ENCODE data around the gene PTPRD.

Gene PTPRD

GRCh38 chr9:8589476-8589875, 2023.3 kb downstream of the PTPRD start:
- Histone ChIP-seq H3K4me3 (ENCODE audit: insufficient read depth, low read depth, low read length) (no peak overlapping the region), H3K36me3 (ENCODE audit: control insufficient read depth, insufficient read depth, low read length) (no peaks in the 10 kb centered on the region), H3K27me3 (ENCODE audit: control insufficient read depth, insufficient read depth, low read length, poor library complexity, severe bottlenecking) (no peaks in the 10 kb centered on the region), H3K27ac (ENCODE audit: insufficient read depth, low read depth, low read length, poor library complexity, severe bottlenecking) (no peak overlapping the region), H3K9me3 (ENCODE audit: control insufficient read depth, low read length) (no peaks in the 10 kb centered on the region), H3K4me1 (ENCODE audit: control insufficient read depth, insufficient read depth, low read length) (no peaks in the 10 kb centered on the region)
- WGBS, 2 experiments: 94 to 97% methylated on average over 4 of the region's 4 CpGs

DNA sequence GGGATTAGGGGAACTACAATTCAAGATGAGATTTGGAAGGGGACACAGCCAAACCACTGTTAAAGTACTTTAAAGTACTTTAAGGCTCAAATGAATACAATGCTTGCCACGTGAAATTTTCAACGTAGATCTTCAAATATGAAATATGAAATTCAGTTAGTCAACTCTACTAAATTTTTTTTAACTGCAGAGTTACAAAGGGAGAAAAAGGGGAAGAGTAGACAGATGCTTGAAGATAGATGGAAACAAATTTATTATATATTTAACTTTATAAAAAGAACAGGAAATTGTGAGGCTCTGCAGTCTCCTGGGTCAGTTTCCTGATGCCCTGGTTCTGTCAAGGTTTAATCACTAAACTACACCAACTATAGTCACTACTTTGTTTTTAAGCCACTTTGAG, 2027.8 kb downstream of the PTPRD start:
- no peaks in the 10 kb centered on the region for H3K4me1 ChIP-seq (ENCODE audit: control insufficient read depth, insufficient read depth, low read length)
- H3K4me3 ChIP-seq (ENCODE audit: insufficient read depth, low read depth, low read length): no peak overlapping the region
- no peak overlapping the region for H3K27ac ChIP-seq (ENCODE audit: insufficient read depth, low read depth, low read length, poor library complexity, severe bottlenecking)
- 92 to 95% methylated on average over 2 of the region's 2 CpGs for WGBS, 2 experiments
- H3K36me3 ChIP-seq (ENCODE audit: control insufficient read depth, insufficient read depth, low read length): no peaks in the 10 kb centered on the region
- H3K9me3 ChIP-seq (ENCODE audit: control insufficient read depth, low read length): no peaks in the 10 kb centered on the region
- no peaks in the 10 kb centered on the region for H3K27me3 ChIP-seq (ENCODE audit: control insufficient read depth, insufficient read depth, low read length, poor library complexity, severe bottlenecking)

DNA sequence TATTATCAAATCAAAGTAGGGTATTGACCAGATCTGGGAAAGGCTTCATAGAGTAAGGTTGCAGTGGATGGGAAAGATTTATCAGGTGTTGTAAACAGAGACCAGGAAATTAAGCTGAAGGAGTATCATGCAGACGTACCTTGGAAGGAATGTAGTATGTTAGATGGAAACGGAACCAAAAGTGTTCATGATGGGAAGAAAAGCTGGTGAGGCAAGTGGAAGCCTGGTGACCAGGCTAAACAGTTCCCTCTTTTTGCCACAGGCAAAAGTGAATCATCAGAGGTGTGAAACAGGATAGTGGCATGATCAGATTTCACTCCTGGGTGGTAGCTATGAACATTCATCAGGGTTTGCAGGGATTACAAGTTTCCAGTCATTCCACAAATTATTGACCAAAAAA, 2033.1 kb downstream of the PTPRD start:
- Histone ChIP-seq H3K9me3 (ENCODE audit: control insufficient read depth, low read length) (no peaks in the 10 kb centered on the region), H3K27ac (ENCODE audit: insufficient read depth, low read depth, low read length, poor library complexity, severe bottlenecking) (no peak overlapping the region), H3K27me3 (ENCODE audit: control insufficient read depth, insufficient read depth, low read length, poor library complexity, severe bottlenecking) (no peaks in the 10 kb centered on the region), H3K4me1 (ENCODE audit: control insufficient read depth, insufficient read depth, low read length) (no peaks in the 10 kb centered on the region), H3K36me3 (ENCODE audit: control insufficient read depth, insufficient read depth, low read length) (no peaks in the 10 kb centered on the region), H3K4me3 (ENCODE audit: insufficient read depth, low read depth, low read length) (no peak overlapping the region)
- 90 to 93% methylated on average over 2 of the region's 2 CpGs for WGBS, 2 experiments

DNA sequence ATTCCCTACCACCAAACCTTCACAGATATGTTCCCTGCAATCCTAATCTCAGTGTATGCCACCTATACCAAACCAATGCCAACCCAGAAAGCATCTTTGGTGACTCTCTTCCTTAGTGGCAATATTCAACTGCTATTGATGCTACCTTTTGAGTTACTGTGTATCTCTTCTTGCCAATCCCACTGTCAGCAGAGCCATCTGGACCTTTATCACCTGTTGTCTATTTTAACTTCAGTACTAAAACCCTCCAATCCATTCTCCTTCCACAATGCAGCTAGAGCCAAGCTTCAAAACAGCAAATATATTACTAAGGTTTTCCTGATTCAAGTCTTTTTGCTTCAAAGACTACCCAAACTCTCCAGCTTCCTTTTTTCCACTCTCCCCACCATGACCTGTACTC, 2036.1 kb downstream of the PTPRD start:
- Histone ChIP-seq H3K4me1 (ENCODE audit: control insufficient read depth, insufficient read depth, low read length) (no peaks in the 10 kb centered on the region), H3K27ac (ENCODE audit: insufficient read depth, low read depth, low read length, poor library complexity, severe bottlenecking) (no peak overlapping the region)

GRCh38 chr9:8574846-8575245, 2038.0 kb downstream of the PTPRD start:
- H3K9me3 ChIP-seq (ENCODE audit: control insufficient read depth, low read length): no peaks in the 10 kb centered on the region
- H3K27ac ChIP-seq (ENCODE audit: insufficient read depth, low read depth, low read length, poor library complexity, severe bottlenecking): no peak overlapping the region
- 97 to 100% methylated on average over 4 of the region's 4 CpGs for WGBS, 2 experiments
- H3K36me3 ChIP-seq (ENCODE audit: control insufficient read depth, insufficient read depth, low read length): no peaks in the 10 kb centered on the region
- H3K27me3 ChIP-seq (ENCODE audit: control insufficient read depth, insufficient read depth, low read length, poor library complexity, severe bottlenecking): no peaks in the 10 kb centered on the region
- H3K4me3 ChIP-seq (ENCODE audit: insufficient read depth, low read depth, low read length): no peak overlapping the region
- no peaks in the 10 kb centered on the region for H3K4me1 ChIP-seq (ENCODE audit: control insufficient read depth, insufficient read depth, low read length)

More for the DNA sequence above, 2036.1 kb downstream of the PTPRD start:
- H3K4me3 ChIP-seq (ENCODE audit: insufficient read depth, low read depth, low read length): no peak overlapping the region
- no peaks in the 10 kb centered on the region for H3K36me3 ChIP-seq (ENCODE audit: control insufficient read depth, insufficient read depth, low read length)
- no peaks in the 10 kb centered on the region for H3K9me3 ChIP-seq (ENCODE audit: control insufficient read depth, low read length)
- no peaks in the 10 kb centered on the region for H3K27me3 ChIP-seq (ENCODE audit: control insufficient read depth, insufficient read depth, low read length, poor library complexity, severe bottlenecking)

DNA sequence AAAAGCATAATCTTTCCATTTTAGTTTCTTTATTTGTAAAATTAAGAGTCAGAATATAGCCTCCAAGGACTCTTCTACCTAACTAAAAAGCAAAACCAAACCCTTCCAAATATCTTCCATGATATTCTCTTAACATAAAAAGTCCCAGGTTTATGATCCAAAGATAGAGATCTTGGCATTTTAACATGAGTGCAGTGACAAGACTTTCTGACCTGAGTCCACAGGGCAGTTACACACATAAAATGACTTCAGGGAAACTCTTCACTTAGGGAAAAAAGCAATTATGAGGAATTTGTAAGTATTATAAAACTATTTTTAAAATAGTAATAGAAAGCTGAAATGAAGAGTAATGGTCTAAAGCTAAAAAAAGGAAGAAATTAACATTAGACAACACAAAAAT, 2040.6 kb downstream of the PTPRD start:
- Histone ChIP-seq H3K9me3 (ENCODE audit: control insufficient read depth, low read length) (no peaks in the 10 kb centered on the region), H3K36me3 (ENCODE audit: control insufficient read depth, insufficient read depth, low read length) (no peaks in the 10 kb centered on the region), H3K27me3 (ENCODE audit: control insufficient read depth, insufficient read depth, low read length, poor library complexity, severe bottlenecking) (no peaks in the 10 kb centered on the region), H3K4me1 (ENCODE audit: control insufficient read depth, insufficient read depth, low read length) (no peaks in the 10 kb centered on the region), H3K27ac (ENCODE audit: insufficient read depth, low read depth, low read length, poor library complexity, severe bottlenecking) (no peak overlapping the region), H3K4me3 (ENCODE audit: insufficient read depth, low read depth, low read length) (no peak overlapping the region)

- no peak overlapping the region for H3K4me3 ChIP-seq (ENCODE audit: insufficient read depth, low read depth, low read length)
- no peak overlapping the region for H3K27ac ChIP-seq (ENCODE audit: insufficient read depth, low read depth, low read length, poor library complexity, severe bottlenecking)
- no peaks in the 10 kb centered on the region for H3K9me3 ChIP-seq (ENCODE audit: control insufficient read depth, low read length)
- H3K27me3 ChIP-seq (ENCODE audit: control insufficient read depth, insufficient read depth, low read length, poor library complexity, severe bottlenecking): no peaks in the 10 kb centered on the region
- no peaks in the 10 kb centered on the region for H3K4me1 ChIP-seq (ENCODE audit: control insufficient read depth, insufficient read depth, low read length)
- 92 to 97% methylated on average over 2 of the region's 2 CpGs for WGBS, 2 experiments
- no peaks in the 10 kb centered on the region for H3K36me3 ChIP-seq (ENCODE audit: control insufficient read depth, insufficient read depth, low read length)
Measured at GRCh38 chr9:8571643-8572042, 2041.2 kb downstream of the PTPRD start.

GRCh38 chr9:8570776-8571175, 2042.0 kb downstream of the PTPRD start:
- H3K9me3 ChIP-seq (ENCODE audit: control insufficient read depth, low read length): no peaks in the 10 kb centered on the region
- H3K36me3 ChIP-seq (ENCODE audit: control insufficient read depth, insufficient read depth, low read length): no peaks in the 10 kb centered on the region
- no peak overlapping the region for H3K27ac ChIP-seq (ENCODE audit: insufficient read depth, low read depth, low read length, poor library complexity, severe bottlenecking)
- 94 to 96% methylated on average over 3 of the region's 3 CpGs for WGBS, 2 experiments
- H3K4me3 ChIP-seq (ENCODE audit: insufficient read depth, low read depth, low read length): no peak overlapping the region
- H3K4me1 ChIP-seq (ENCODE audit: control insufficient read depth, insufficient read depth, low read length): no peaks in the 10 kb centered on the region
- no peaks in the 10 kb centered on the region for H3K27me3 ChIP-seq (ENCODE audit: control insufficient read depth, insufficient read depth, low read length, poor library complexity, severe bottlenecking)

DNA sequence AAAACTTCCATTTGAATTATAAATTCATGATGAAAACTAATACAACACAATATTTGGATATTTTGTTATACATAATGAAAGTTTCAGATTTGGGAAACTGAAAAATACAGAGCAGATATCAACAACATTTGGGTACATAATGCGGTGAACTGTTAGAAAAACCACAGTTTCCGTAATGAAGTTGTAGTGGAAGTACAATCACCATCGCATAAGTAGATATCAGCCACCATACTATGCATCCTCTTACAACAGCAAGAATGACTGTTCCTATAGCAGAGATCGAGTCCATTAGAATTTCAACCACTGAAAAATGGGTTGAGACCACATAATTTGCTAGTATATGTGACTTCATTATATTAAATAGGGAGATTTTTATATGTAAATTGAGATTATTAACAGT, 2043.0 kb downstream of the PTPRD start:
- WGBS, 2 experiments: 98 to 100% methylated on average over 3 of the region's 4 CpGs
- H3K27me3 ChIP-seq (ENCODE audit: control insufficient read depth, insufficient read depth, low read length, poor library complexity, severe bottlenecking): no peaks in the 10 kb centered on the region
- H3K4me3 ChIP-seq (ENCODE audit: insufficient read depth, low read depth, low read length): no peak overlapping the region
- no peaks in the 10 kb centered on the region for H3K4me1 ChIP-seq (ENCODE audit: control insufficient read depth, insufficient read depth, low read length)
- no peaks in the 10 kb centered on the region for H3K36me3 ChIP-seq (ENCODE audit: control insufficient read depth, insufficient read depth, low read length)
- H3K9me3 ChIP-seq (ENCODE audit: control insufficient read depth, low read length): no peaks in the 10 kb centered on the region
- no peak overlapping the region for H3K27ac ChIP-seq (ENCODE audit: insufficient read depth, low read depth, low read length, poor library complexity, severe bottlenecking)

GRCh38 chr9:8567963-8568579, 2044.7 kb downstream of the PTPRD start:
- WGBS, 2 experiments: 100% methylated on average over 2 of the region's 2 CpGs; no CpG with 5 or more reads in 1 of the 2 experiments
- H3K9me3 ChIP-seq (ENCODE audit: control insufficient read depth, low read length): no peaks in the 10 kb centered on the region
- no peak overlapping the region for H3K27ac ChIP-seq (ENCODE audit: insufficient read depth, low read depth, low read length, poor library complexity, severe bottlenecking)
- no peak overlapping the region for H3K4me3 ChIP-seq (ENCODE audit: insufficient read depth, low read depth, low read length)
- H3K36me3 ChIP-seq (ENCODE audit: control insufficient read depth, insufficient read depth, low read length): no peaks in the 10 kb centered on the region
- H3K27me3 ChIP-seq (ENCODE audit: control insufficient read depth, insufficient read depth, low read length, poor library complexity, severe bottlenecking): no peaks in the 10 kb centered on the region
- H3K4me1 ChIP-seq (ENCODE audit: control insufficient read depth, insufficient read depth, low read length): no peaks in the 10 kb centered on the region

DNA sequence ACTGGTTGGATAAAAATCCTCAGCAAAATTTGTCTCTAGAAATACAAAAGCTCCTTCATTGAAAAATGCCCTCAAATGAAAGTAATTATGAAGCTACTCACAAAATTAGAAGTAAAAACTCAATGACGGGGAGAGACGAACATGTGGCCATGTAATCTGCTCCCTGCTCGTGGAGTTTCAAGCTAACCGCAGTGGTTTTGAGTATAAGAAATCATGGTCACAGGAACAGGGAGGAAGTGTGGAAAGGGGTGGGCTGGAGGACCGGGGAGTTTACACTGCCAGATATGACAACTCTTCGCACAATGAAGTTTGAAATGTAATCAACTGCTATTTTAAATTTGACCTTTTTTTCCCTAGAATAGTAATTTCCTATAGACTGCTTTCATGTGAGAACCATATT, 2047.8 kb downstream of the PTPRD start:
- Histone ChIP-seq H3K4me3 (ENCODE audit: insufficient read depth, low read depth, low read length) (no peak overlapping the region), H3K27me3 (ENCODE audit: control insufficient read depth, insufficient read depth, low read length, poor library complexity, severe bottlenecking) (no peaks in the 10 kb centered on the region), H3K9me3 (ENCODE audit: control insufficient read depth, low read length) (no peaks in the 10 kb centered on the region), H3K27ac (ENCODE audit: insufficient read depth, low read depth, low read length, poor library complexity, severe bottlenecking) (no peak overlapping the region), H3K36me3 (ENCODE audit: control insufficient read depth, insufficient read depth, low read length) (no peaks in the 10 kb centered on the region), H3K4me1 (ENCODE audit: control insufficient read depth, insufficient read depth, low read length) (peaks cover 8% of the 10 kb centered on the region)
- 92 to 95% methylated on average over 5 to 6 of the region's 6 CpGs for WGBS, 2 experiments
